NCI-H1105 treated with DMSO at 0.1 percent for 48 hours (cell line): ENCODE measurements around the gene LHPP.
"Not testable (repeated sequence)": the region's sequence is repeated elsewhere in the genome, so short reads cannot be mapped to it uniquely, and the experiment has no call there.

Experiments
- DNase-seq: peaks from one replicate; lab custom pipeline; 2025; lab: John Stamatoyannopoulos, UW

Gene LHPP

GRCh38 chr10:124537891-124538290 lies 76.3 kb downstream of the LHPP start:
- DNase-seq = no peak

- no peak for DNase-seq
These were observed 77.1 kb downstream of the LHPP start for GRCh38 chr10:124538706-124539105.

- DNase-seq = no peak
These were observed 78.5 kb downstream of the LHPP start for GRCh38 chr10:124539935-124540641.

GRCh38 chr10:124541076-124541903 lies 79.7 kb downstream of the LHPP start:
- no peak for DNase-seq

GRCh38 chr10:124542336-124542735 lies 80.7 kb downstream of the LHPP start:
- no peak for DNase-seq

- DNase-seq = no peak
These were observed 81.5 kb downstream of the LHPP start for GRCh38 chr10:124543146-124543545.

- DNase-seq = no peak
These were observed 82.3 kb downstream of the LHPP start for GRCh38 chr10:124543971-124544370.

- no peak for DNase-seq
These were observed 83.1 kb downstream of the LHPP start for GRCh38 chr10:124544711-124545110.

- no peak for DNase-seq
These were observed 83.9 kb downstream of the LHPP start for GRCh38 chr10:124545351-124546054.

- no peak for DNase-seq
These were observed 84.4 kb downstream of the LHPP start for GRCh38 chr10:124546055-124546369.

GRCh38 chr10:124546957-124547646 lies 85.5 kb downstream of the LHPP start:
- DNase-seq = no peak

GRCh38 chr10:124547647-124548168 lies 86.1 kb downstream of the LHPP start:
- no peak for DNase-seq

GRCh38 chr10:124549171-124549570 lies 87.5 kb downstream of the LHPP start:
- DNase-seq = not testable (repeated sequence)

GRCh38 chr10:124550293-124551034 lies 88.8 kb downstream of the LHPP start:
- DNase-seq = no peak

GRCh38 chr10:124551097-124551496 lies 89.5 kb downstream of the LHPP start:
- DNase-seq = no peak

GRCh38 chr10:124551755-124552154 lies 90.1 kb downstream of the LHPP start:
- DNase-seq = no peak

GRCh38 chr10:124552691-124553276 lies 91.2 kb downstream of the LHPP start:
- DNase-seq = no peak

GRCh38 chr10:124554085-124554858 lies 92.6 kb downstream of the LHPP start:
- no peak for DNase-seq

- no peak for DNase-seq
These were observed 95.5 kb downstream of the LHPP start for GRCh38 chr10:124557167-124557566.

- no peak for DNase-seq
These were observed 96.2 kb downstream of the LHPP start for GRCh38 chr10:124557648-124558338.
